ENCODE data around the gene WDR36.

- TF ChIP-seq REST (IDR thresholded peaks at IDR 0.05; ENCODE audit: unreplicated experiment) (no peak), POLR2AphosphoS5 (IDR thresholded peaks at IDR 0.05; ENCODE audit: low read depth) (no peak), CTCF (conservative IDR thresholded peaks at IDR 0.05; ENCODE audit: low read depth in 2 of 2) (no peak), EZH2 (IDR thresholded peaks at IDR 0.05; ENCODE audit: low read depth, unreplicated experiment) (no peak), JUNB (IDR thresholded peaks at IDR 0.05; ENCODE audit: unreplicated experiment) (no peak)
Measured at GRCh38 chr5:111079846-111080245, 12.3 kb upstream of the WDR36 start.

All from GM23338 (cell line).